SU-DHL-6 (cell line): Measurements from ENCODE around the gene CD109.
A peak's percentile ranks its signal among the peaks of the same experiment; 100 is the strongest.

Experiments used
- H2AFZ ChIP-seq: fragments of 200-600 bp; sonication (generic); 2 replicates; pipeline ENCODE4 v1.6.1; 2014; ENCODE audit warnings: low read depth, mild to moderate bottlenecking, moderate library complexity, mixed read lengths, antibody characterized with exemption, low read length; ENCODE audit not compliant: severe bottlenecking
- H3F3A ChIP-seq: fragments of 200-600 bp; shearing (Covaris generic); 2 replicates; pipeline ENCODE4 v1.6.0; 2016; ENCODE audit warnings: antibody characterized with exemption, mild to moderate bottlenecking; ENCODE audit not compliant: insufficient read depth
- H3K27ac ChIP-seq: fragments of 200-600 bp; sonication (generic); 2 replicates; pipeline ENCODE4 v1.5.1; 2016; ENCODE audit warnings: low read depth, mild to moderate bottlenecking, low read length, moderate library complexity, mixed read lengths
- H3K27me3 ChIP-seq: fragments of 200-600 bp; sonication (generic), shearing (Covaris generic); 2 replicates; pipeline ENCODE4 v1.6.0; 2014; ENCODE audit warnings: mild to moderate bottlenecking, low read length
- H3K36me3 ChIP-seq: fragments of 200-600 bp; sonication (generic); 2 replicates; pipeline ENCODE4 v1.6.1; 2014; ENCODE audit warnings: mild to moderate bottlenecking, low read length, mixed read lengths
- H3K4me2 ChIP-seq: fragments of 300-600, 200-600 bp; shearing (Covaris generic), sonication (generic); 2 replicates; pipeline ENCODE4 v1.6.0; 2014; ENCODE audit warnings: low read length, low read depth, mild to moderate bottlenecking; ENCODE audit not compliant: poor library complexity, severe bottlenecking
- H3K4me3 ChIP-seq: fragments of 200-600 bp; sonication (generic); 2 replicates; pipeline ENCODE4 v1.5.1; 2014; ENCODE audit warnings: antibody characterized with exemption, low read length, mild to moderate bottlenecking, mixed read lengths; ENCODE audit not compliant: insufficient read depth, poor library complexity, severe bottlenecking
- H3K79me2 ChIP-seq: fragments of 200-600 bp; sonication (generic); 2 replicates; pipeline ENCODE4 v1.6.1; 2014; ENCODE audit warnings: mild to moderate bottlenecking, low read length, moderate library complexity; ENCODE audit not compliant: insufficient read depth
- H3K9ac ChIP-seq: fragments of 200-600 bp; sonication (generic); 2 replicates; pipeline ENCODE4 v1.7.0; 2014; ENCODE audit warnings: mild to moderate bottlenecking, low read length
- H3K9me2 ChIP-seq: fragments of 200-600 bp; sonication (generic); replicated peaks from 2 replicates; pipeline ENCODE4 v1.6.1; 2014; ENCODE audit warnings: low read length; ENCODE audit not compliant: insufficient read depth
- H3K9me3 ChIP-seq: fragments of 200-600 bp; sonication (generic); 2 replicates; pipeline ENCODE4 v1.6.1; 2014; ENCODE audit warnings: low read length, mixed read lengths; ENCODE audit not compliant: insufficient read depth
- H4K20me1 ChIP-seq: fragments of 200-600 bp; sonication (generic); 2 replicates; pipeline ENCODE4 v1.6.1; 2014; ENCODE audit warnings: low read depth, mild to moderate bottlenecking, antibody characterized with exemption, low read length, moderate library complexity, mixed read lengths
- EZH2phosphoT487 ChIP-seq: fragments of 200-600 bp; sonication (generic), shearing (Covaris generic); conservative IDR thresholded peaks from 2 replicates; pipeline ENCODE4 v1.6.1; 2018; ENCODE audit warnings: mild to moderate bottlenecking, antibody characterized with exemption, low read length, moderate library complexity, mixed read lengths
- TF ChIP-seq, protein P1 (sequence below): fragments of 200-600 bp; sonication (generic); IDR thresholded peaks from one replicate; pipeline ENCODE4 v1.5.1; 2017; ENCODE audit warnings: antibody characterized with exemption, mild to moderate bottlenecking, low read length, moderate library complexity; ENCODE audit not compliant: insufficient read depth, poor library complexity, severe bottlenecking

The CD109 gene

DNA sequence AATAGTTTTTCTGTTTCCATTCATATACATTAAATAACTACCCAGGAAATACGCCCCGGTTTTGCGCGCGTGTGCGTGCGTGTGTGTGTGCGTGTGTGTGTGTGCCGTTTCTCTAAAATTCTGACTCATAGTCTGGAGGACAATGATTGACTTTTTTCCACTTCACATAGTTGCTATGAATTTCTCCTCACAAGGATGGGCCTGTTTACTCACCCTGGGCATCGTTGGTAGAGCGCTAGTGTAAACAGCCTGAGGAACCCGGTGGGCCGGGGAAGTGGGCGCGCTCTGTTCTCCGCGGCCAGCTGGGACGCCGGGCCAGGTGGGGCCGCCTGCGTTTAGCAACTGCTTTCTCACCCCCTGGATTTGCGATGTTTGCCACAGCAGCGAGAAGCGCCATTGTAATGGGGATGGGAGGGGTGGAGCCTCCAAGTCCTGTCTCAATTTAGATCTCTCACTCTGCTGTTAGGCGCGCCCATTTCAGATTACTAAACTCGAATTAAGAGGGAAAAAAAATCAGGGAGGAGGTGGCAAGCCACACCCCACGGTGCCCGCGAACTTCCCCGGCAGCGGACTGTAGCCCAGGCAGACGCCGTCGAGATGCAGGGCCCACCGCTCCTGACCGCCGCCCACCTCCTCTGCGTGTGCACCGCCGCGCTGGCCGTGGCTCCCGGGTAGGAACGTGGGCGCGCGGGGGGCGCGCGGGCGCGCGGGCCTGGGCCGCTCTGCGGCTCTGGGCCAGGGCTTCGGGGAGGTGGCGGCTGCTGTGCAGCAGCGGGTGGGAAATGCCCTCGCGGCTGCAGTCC is at the start of gene CD109:
TSS of gene CD109 (plus strand) at position 585 of the 803 bp plus-strand sequence. CDS start at position 598, 13 bp downstream.
- no peak within 1 kb of the TSS for H3K9ac ChIP-seq
- no peaks in the 10 kb centered on the region for H3K36me3 ChIP-seq
- no peak within 1 kb of the TSS for H3K27ac ChIP-seq
- H3K4me2 ChIP-seq = no peak within 1 kb of the TSS
- H3F3A ChIP-seq = no peaks in the 10 kb centered on the region
- H3K27me3 ChIP-seq = no peaks in the 10 kb centered on the region
- no peaks in the 10 kb centered on the region for H4K20me1 ChIP-seq
- H3K79me2 ChIP-seq = no peaks in the 10 kb centered on the region
- no peaks in the 10 kb centered on the region for H3K9me2 ChIP-seq
- H3K9me3 ChIP-seq = no peaks in the 10 kb centered on the region
- no peak within 1 kb of the TSS for H3K4me3 ChIP-seq
- peak within 1 kb of the TSS; percentile 13 for H2AFZ ChIP-seq
- TF ChIP-seq, protein P1, sequence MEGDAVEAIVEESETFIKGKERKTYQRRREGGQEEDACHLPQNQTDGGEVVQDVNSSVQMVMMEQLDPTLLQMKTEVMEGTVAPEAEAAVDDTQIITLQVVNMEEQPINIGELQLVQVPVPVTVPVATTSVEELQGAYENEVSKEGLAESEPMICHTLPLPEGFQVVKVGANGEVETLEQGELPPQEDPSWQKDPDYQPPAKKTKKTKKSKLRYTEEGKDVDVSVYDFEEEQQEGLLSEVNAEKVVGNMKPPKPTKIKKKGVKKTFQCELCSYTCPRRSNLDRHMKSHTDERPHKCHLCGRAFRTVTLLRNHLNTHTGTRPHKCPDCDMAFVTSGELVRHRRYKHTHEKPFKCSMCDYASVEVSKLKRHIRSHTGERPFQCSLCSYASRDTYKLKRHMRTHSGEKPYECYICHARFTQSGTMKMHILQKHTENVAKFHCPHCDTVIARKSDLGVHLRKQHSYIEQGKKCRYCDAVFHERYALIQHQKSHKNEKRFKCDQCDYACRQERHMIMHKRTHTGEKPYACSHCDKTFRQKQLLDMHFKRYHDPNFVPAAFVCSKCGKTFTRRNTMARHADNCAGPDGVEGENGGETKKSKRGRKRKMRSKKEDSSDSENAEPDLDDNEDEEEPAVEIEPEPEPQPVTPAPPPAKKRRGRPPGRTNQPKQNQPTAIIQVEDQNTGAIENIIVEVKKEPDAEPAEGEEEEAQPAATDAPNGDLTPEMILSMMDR = no peak
- TF ChIP-seq EZH2phosphoT487 = no peak

DNA sequence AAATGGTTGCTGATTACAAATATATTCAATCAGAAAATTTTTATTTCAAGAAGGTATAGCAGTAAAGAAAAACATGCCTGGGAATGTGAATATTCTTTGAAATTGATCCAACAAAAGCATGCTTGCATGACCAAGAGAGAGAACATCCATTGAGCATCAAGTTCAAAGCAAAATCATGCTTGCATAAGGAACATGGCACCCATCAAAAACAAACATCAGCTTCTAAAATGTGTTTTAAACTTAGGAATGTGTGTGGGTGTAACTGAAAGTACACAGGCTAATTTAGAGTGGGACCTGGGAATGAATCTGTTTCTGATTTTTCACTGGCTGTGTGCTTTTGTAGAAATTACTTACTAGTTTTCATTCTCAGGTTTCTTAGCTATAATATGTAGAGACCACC is 47.8 kb upstream of the CD109 start:
- Histone ChIP-seq H3K9ac (no peak overlapping the region), H3K79me2 (peaks cover 17% of the 10 kb centered on the region), H3K4me2 (no peak overlapping the region), H3K27me3 (no peaks in the 10 kb centered on the region), H3K9me3 (no peaks in the 10 kb centered on the region), H2AFZ (no peak overlapping the region), H3K27ac (no peak overlapping the region), H3K4me3 (no peak overlapping the region), H3K36me3 (0 out of 2 replicates have a peak, but pooled peaks cover 3% of the 10 kb centered on the region), H3F3A (peaks cover 20% of the 10 kb centered on the region), H4K20me1 (no peaks in the 10 kb centered on the region), H3K9me2 (no peaks in the 10 kb centered on the region)
- TF ChIP-seq EZH2phosphoT487 = no peak
- TF ChIP-seq, protein P1 = no peak

DNA sequence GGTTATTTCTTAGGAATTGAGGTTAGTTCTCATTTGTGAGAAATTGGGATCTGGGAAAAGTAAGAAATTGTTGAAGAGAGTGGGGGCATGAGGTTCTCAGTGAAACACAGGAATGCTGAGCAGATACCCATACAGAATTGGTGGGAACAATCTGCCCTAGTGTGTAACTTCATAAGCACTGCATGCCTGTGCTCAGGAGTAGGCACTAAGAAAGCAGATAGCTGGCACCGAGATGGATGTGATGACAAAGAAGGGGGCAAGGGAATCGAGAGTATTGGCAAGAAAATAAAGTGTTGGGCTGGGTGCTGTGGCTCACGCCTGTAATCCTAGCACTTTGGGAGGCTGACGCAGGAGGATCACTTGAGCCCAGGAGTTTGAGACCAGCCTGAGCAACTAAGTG is 46.2 kb upstream of the CD109 start:
- peaks cover 24% of the 10 kb centered on the region for H3F3A ChIP-seq
- no peaks in the 10 kb centered on the region for H4K20me1 ChIP-seq
- no peak overlapping the region for H3K4me3 ChIP-seq
- H2AFZ ChIP-seq = no peak overlapping the region
- TF ChIP-seq, protein P1 = no peak
- no peak for TF ChIP-seq EZH2phosphoT487
- no peak overlapping the region for H3K9ac ChIP-seq
- no peak overlapping the region for H3K27ac ChIP-seq
- H3K9me3 ChIP-seq = no peaks in the 10 kb centered on the region
- no peak overlapping the region for H3K4me2 ChIP-seq
- H3K36me3 ChIP-seq = no peaks in the 10 kb centered on the region
- peaks cover 13% of the 10 kb centered on the region for H3K79me2 ChIP-seq
- H3K27me3 ChIP-seq = no peaks in the 10 kb centered on the region
- no peaks in the 10 kb centered on the region for H3K9me2 ChIP-seq
